Limb (tissue), 2 donors: ENCODE data around the gene MRPL20.
"Not testable (repeated sequence)": the region's sequence is repeated elsewhere in the genome, so short reads cannot be mapped to it uniquely, and the experiment has no call there.

Experiments used
- DNase-seq, 2 donors: peaks; one replicate each; pipeline ENCODE4 v3.0.0-alpha.2; 2016; ENCODE audit errors: extremely low spot score in 2 of 2

Gene MRPL20

GRCh38 chr1:1437033-1437903, 30.2 kb upstream of the MRPL20 start:
- no peak for DNase-seq

GRCh38 chr1:1436630-1437032, 29.5 kb upstream of the MRPL20 start:
- no peak for DNase-seq

- no peak for DNase-seq
Measured at GRCh38 chr1:1435911-1436629, 29.0 kb upstream of the MRPL20 start.

GRCh38 chr1:1435106-1435903, 28.2 kb upstream of the MRPL20 start, which contains the start of gene VWA1:
TSS of gene VWA1 (plus strand) at chr1:1435690. CDS start at chr1:1435749, 59 bp downstream.
- DNase-seq, result peak in 1 of 2 donors; percentile 89

- no peak for DNase-seq
Measured at GRCh38 chr1:1434824-1435105, 27.7 kb upstream of the MRPL20 start.

GRCh38 chr1:1434131-1434823, 27.2 kb upstream of the MRPL20 start:
- peak in 1 of 2 donors; percentile 88 for DNase-seq

GRCh38 chr1:1433804-1434130, 26.7 kb upstream of the MRPL20 start:
- DNase-seq, result peak in 1 of 2 donors; percentile 80

- peak in 1 of 2 donors; percentile 81 for DNase-seq
Measured at GRCh38 chr1:1432951-1433803, 26.1 kb upstream of the MRPL20 start.

GRCh38 chr1:1432274-1432950, 25.3 kb upstream of the MRPL20 start:
- no peak for DNase-seq

GRCh38 chr1:1431845-1432273, 24.8 kb upstream of the MRPL20 start:
- DNase-seq, result no peak

GRCh38 chr1:1430992-1431844, 24.1 kb upstream of the MRPL20 start:
- no peak for DNase-seq

GRCh38 chr1:1430114-1430982, 23.3 kb upstream of the MRPL20 start:
- peak in 1 of 2 donors; percentile 82 for DNase-seq

- no peak for DNase-seq
Measured at GRCh38 chr1:1429671-1430073, 22.6 kb upstream of the MRPL20 start.

- DNase-seq, result not testable (repeated sequence)
Measured at GRCh38 chr1:1428967-1429366, 21.9 kb upstream of the MRPL20 start.

GRCh38 chr1:1428174-1428573, 21.1 kb upstream of the MRPL20 start:
- DNase-seq, result no peak

- no peak for DNase-seq
Measured at GRCh38 chr1:1427820-1428148, 20.7 kb upstream of the MRPL20 start.

GRCh38 chr1:1427106-1427819, 20.2 kb upstream of the MRPL20 start:
- peak in 1 of 2 donors; percentile 74 for DNase-seq
